ENCODE measurements around the gene CPED1.

The CPED1 gene

DNA sequence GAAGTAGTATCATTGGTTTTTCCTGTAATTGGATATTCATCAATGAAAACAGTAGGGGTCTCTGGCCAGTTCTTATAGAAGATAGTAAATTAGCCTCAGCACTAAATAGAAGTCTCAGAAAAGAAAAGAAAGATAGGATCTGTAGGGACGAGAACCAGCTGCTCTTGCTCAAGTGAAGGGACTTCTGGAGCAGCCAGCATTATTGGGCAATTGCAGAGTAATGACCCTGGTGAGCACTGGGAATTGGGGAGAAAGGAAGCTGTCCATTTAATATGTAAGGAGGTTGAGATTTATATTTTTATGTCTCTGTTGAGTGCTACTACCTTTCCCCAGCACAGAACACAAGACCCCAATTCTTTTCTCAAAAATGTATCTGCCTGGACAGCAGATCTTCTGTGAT is 279.1 kb downstream of the CPED1 start:
- ATAC-seq: no peak
- TF ChIP-seq TOX (CRISPR knock-in tag; IDR thresholded peaks at IDR 0.05; ENCODE audit: borderline replicate concordance) (no peak), GLIS3 (CRISPR knock-in tag; IDR thresholded peaks at IDR 0.05) (no peak), BACH2 (CRISPR knock-in tag; IDR thresholded peaks at IDR 0.05; ENCODE audit: borderline replicate concordance) (no peak), ESRRG (CRISPR knock-in tag; IDR thresholded peaks at IDR 0.05) (no peak), POU6F1 (CRISPR knock-in tag; IDR thresholded peaks at IDR 0.05; ENCODE audit: borderline replicate concordance, low read depth) (no peak), ARNTL (CRISPR knock-in tag; IDR thresholded peaks at IDR 0.05; ENCODE audit: borderline replicate concordance, low read depth) (no peak), SNAI2 (CRISPR knock-in tag; IDR thresholded peaks at IDR 0.05) (no peak), ZNF565 (CRISPR knock-in tag; conservative IDR thresholded peaks at IDR 0.05; ENCODE audit: low read depth) (no peak), ZNF8 (CRISPR knock-in tag; IDR thresholded peaks at IDR 0.05) (no peak), TCF4 (CRISPR knock-in tag; IDR thresholded peaks at IDR 0.05; ENCODE audit: borderline replicate concordance) (no peak), PATZ1 (CRISPR knock-in tag; IDR thresholded peaks at IDR 0.05; ENCODE audit: borderline replicate concordance) (no peak), ISL1 (CRISPR knock-in tag; IDR thresholded peaks at IDR 0.05) (no peak), ZNF70 (CRISPR knock-in tag; IDR thresholded peaks at IDR 0.05) (no peak), ZFP30 (CRISPR knock-in tag; IDR thresholded peaks at IDR 0.05) (no peak), CSDC2 (CRISPR knock-in tag; IDR thresholded peaks at IDR 0.05) (no peak), PPARA (CRISPR knock-in tag; IDR thresholded peaks at IDR 0.05; ENCODE audit: borderline replicate concordance) (no peak), ZFP3 (CRISPR knock-in tag; IDR thresholded peaks at IDR 0.05) (no peak), ZC3H10 (CRISPR knock-in tag; IDR thresholded peaks at IDR 0.05) (no peak)
- TF ChIP-seq, protein P1, sequence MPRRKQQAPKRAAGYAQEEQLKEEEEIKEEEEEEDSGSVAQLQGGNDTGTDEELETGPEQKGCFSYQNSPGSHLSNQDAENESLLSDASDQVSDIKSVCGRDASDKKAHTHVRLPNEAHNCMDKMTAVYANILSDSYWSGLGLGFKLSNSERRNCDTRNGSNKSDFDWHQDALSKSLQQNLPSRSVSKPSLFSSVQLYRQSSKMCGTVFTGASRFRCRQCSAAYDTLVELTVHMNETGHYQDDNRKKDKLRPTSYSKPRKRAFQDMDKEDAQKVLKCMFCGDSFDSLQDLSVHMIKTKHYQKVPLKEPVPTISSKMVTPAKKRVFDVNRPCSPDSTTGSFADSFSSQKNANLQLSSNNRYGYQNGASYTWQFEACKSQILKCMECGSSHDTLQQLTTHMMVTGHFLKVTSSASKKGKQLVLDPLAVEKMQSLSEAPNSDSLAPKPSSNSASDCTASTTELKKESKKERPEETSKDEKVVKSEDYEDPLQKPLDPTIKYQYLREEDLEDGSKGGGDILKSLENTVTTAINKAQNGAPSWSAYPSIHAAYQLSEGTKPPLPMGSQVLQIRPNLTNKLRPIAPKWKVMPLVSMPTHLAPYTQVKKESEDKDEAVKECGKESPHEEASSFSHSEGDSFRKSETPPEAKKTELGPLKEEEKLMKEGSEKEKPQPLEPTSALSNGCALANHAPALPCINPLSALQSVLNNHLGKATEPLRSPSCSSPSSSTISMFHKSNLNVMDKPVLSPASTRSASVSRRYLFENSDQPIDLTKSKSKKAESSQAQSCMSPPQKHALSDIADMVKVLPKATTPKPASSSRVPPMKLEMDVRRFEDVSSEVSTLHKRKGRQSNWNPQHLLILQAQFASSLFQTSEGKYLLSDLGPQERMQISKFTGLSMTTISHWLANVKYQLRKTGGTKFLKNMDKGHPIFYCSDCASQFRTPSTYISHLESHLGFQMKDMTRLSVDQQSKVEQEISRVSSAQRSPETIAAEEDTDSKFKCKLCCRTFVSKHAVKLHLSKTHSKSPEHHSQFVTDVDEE (CRISPR knock-in tag; IDR thresholded peaks at IDR 0.05): no peak
- TF ChIP-seq, protein P2, sequence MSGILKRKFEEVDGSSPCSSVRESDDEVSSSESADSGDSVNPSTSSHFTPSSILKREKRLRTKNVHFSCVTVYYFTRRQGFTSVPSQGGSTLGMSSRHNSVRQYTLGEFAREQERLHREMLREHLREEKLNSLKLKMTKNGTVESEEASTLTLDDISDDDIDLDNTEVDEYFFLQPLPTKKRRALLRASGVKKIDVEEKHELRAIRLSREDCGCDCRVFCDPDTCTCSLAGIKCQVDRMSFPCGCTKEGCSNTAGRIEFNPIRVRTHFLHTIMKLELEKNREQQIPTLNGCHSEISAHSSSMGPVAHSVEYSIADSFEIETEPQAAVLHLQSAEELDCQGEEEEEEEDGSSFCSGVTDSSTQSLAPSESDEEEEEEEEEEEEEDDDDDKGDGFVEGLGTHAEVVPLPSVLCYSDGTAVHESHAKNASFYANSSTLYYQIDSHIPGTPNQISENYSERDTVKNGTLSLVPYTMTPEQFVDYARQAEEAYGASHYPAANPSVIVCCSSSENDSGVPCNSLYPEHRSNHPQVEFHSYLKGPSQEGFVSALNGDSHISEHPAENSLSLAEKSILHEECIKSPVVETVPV (CRISPR knock-in tag; IDR thresholded peaks at IDR 0.05): no peak

DNA sequence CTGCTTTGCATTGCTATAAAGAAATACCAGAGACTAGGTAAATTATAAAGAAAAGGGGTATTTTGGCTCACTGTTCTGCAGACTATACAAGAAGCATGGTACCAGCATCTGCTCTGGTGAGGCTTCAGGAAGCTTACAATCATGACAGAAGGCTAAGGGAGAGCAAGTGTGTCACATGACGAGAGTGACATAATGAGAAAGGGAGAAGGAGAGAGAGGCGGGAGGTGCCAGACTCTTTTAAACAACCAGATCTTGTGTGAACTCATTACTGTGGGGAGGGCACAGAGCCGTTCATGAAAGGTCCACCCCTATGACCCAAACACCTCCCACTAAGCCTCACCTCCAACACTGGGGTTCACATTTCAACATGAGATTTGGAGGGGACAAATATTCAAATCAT is 281.3 kb downstream of the CPED1 start:
- no peak for ATAC-seq

More for the DNA sequence above, 281.3 kb downstream of the CPED1 start:
- TF ChIP-seq GLIS3 (CRISPR knock-in tag; IDR thresholded peaks at IDR 0.05) (no peak), ZFP3 (CRISPR knock-in tag; IDR thresholded peaks at IDR 0.05) (no peak), SNAI2 (CRISPR knock-in tag; IDR thresholded peaks at IDR 0.05) (no peak), TOX (CRISPR knock-in tag; IDR thresholded peaks at IDR 0.05; ENCODE audit: borderline replicate concordance) (no peak), PPARA (CRISPR knock-in tag; IDR thresholded peaks at IDR 0.05; ENCODE audit: borderline replicate concordance) (no peak), ZNF70 (CRISPR knock-in tag; IDR thresholded peaks at IDR 0.05) (no peak), CSDC2 (CRISPR knock-in tag; IDR thresholded peaks at IDR 0.05) (no peak), OSR1 (CRISPR knock-in tag; IDR thresholded peaks at IDR 0.05) (no peak), ZC3H10 (CRISPR knock-in tag; IDR thresholded peaks at IDR 0.05) (no peak), ZFP30 (CRISPR knock-in tag; IDR thresholded peaks at IDR 0.05) (no peak), CREB5 (CRISPR knock-in tag; IDR thresholded peaks at IDR 0.05; ENCODE audit: low read depth) (no peak), ARNTL (CRISPR knock-in tag; IDR thresholded peaks at IDR 0.05; ENCODE audit: borderline replicate concordance, low read depth) (no peak), RARB (CRISPR knock-in tag; IDR thresholded peaks at IDR 0.05) (no peak), TCF4 (CRISPR knock-in tag; IDR thresholded peaks at IDR 0.05; ENCODE audit: borderline replicate concordance) (no peak)

Measured in SK-N-SH treated with all-trans-retinoic acid at 6 μM for 48 hours (cell line).